HepG2 (cell line): ENCODE data around the gene CARS2. TPM values are rescaled to one million over a fixed set of nuclear protein-coding genes. Genes with fewer than 3 reads are reported as not detected.
A peak's percentile ranks its signal among the peaks of the same experiment; 100 is the strongest.

ENCODE experiments used
- CREBL2 ChIP-seq: sonication (generic); formaldehyde crosslinking; IDR thresholded peaks from 2 replicates; pipeline ENCODE4 v1.8.1; 2023; ENCODE audit warnings: missing genetic modification reagents, mild to moderate bottlenecking, borderline replicate concordance
- CTCF ChIP-seq: sonication (generic); formaldehyde crosslinking; IDR thresholded peaks from 2 replicates; pipeline ENCODE4 v1.5.0; 2020; ENCODE audit warnings: mild to moderate bottlenecking, missing genetic modification reagents, moderate library complexity
- ISL2 ChIP-seq: sonication (generic); formaldehyde crosslinking; IDR thresholded peaks from 2 replicates; pipeline ENCODE4 v1.5.0; 2020; ENCODE audit warnings: missing genetic modification reagents
- PAXIP1 ChIP-seq: sonication (generic); formaldehyde crosslinking; conservative IDR thresholded peaks from 2 replicates; pipeline ENCODE4 v1.4.0; 2020; ENCODE audit warnings: mild to moderate bottlenecking, missing genetic modification reagents, moderate library complexity
- SMC3 ChIP-seq: IDR thresholded peaks from 2 replicates; pipeline ENCODE4 v1.6.1; 2011; ENCODE audit warnings: low read length, improper control_type of control experiment
- STAG1 ChIP-seq: sonication (generic); formaldehyde crosslinking; IDR thresholded peaks from 2 replicates; pipeline ENCODE4 v1.4.0; 2020; ENCODE audit warnings: missing genetic modification reagents
- TBX2 ChIP-seq: sonication (generic); formaldehyde crosslinking; IDR thresholded peaks from 2 replicates; pipeline ENCODE4 v1.5.0; 2020; ENCODE audit warnings: missing genetic modification reagents, mild to moderate bottlenecking, borderline replicate concordance
- ZNF225 ChIP-seq: sonication (generic); formaldehyde crosslinking; IDR thresholded peaks from 2 replicates; pipeline ENCODE4 v1.4.0; 2020; ENCODE audit warnings: mild to moderate bottlenecking, missing genetic modification reagents
- ZNF280B ChIP-seq: sonication (generic); formaldehyde crosslinking; IDR thresholded peaks from 2 replicates; pipeline ENCODE4 v1.5.0; 2020; ENCODE audit warnings: missing genetic modification reagents, mild to moderate bottlenecking, borderline replicate concordance
- polyA plus RNA-seq, 8 experiments: library from polyadenylated mRNA; depleted of rRNA in 3 of 8; stranded (reverse) in 7 of 8; unstranded in 1 of 8; fragments of >200 nt; fragmentation: Illumina TruSeq in 4 of 8; extraction: Trizol in 4 of 8; gene quantifications; 2 replicates each; pipeline versions ENCODE4 v1.2.1 to v1.2.3, GENCODE V29; 2011 to 2016; ENCODE audit warnings: low read depth in 4 of 8, missing spikeins in 1 of 8, mixed read lengths in 1 of 8; ENCODE audit not compliant: insufficient read depth in 1 of 8
- total RNA-seq, 5 experiments: library from RNA; depleted of rRNA; stranded (reverse); fragments of >200 nt; fragmentation: Illumina TruSeq; extraction: Trizol; gene quantifications; 2 replicates each; pipeline ENCODE4 v1.2.3, GENCODE V29; 2016; ENCODE audit warnings: low read depth in 1 of 5
- TF ChIP-seq, protein P1 (sequence below): sonication (generic); formaldehyde crosslinking; conservative IDR thresholded peaks from 2 replicates; pipeline ENCODE4 v1.4.0; 2020; ENCODE audit warnings: missing genetic modification reagents
- TF ChIP-seq, protein P2 (sequence below): IDR thresholded peaks from 2 replicates; pipeline ENCODE4 v1.4.0; 2020; ENCODE audit warnings: mild to moderate bottlenecking, missing genetic modification reagents
- TF ChIP-seq, protein P3 (sequence below): sonication (generic); formaldehyde crosslinking; IDR thresholded peaks from 2 replicates; pipeline ENCODE4 v1.4.0; 2020; ENCODE audit warnings: missing genetic modification reagents, borderline replicate concordance

CARS2 gene
- total and polyA plus RNA-seq, 2 of the 13 experiments (the other 11 are each of a cell fraction or from before 2014, with no cell fraction given): 41.1 to 59.3 TPM

DNA sequence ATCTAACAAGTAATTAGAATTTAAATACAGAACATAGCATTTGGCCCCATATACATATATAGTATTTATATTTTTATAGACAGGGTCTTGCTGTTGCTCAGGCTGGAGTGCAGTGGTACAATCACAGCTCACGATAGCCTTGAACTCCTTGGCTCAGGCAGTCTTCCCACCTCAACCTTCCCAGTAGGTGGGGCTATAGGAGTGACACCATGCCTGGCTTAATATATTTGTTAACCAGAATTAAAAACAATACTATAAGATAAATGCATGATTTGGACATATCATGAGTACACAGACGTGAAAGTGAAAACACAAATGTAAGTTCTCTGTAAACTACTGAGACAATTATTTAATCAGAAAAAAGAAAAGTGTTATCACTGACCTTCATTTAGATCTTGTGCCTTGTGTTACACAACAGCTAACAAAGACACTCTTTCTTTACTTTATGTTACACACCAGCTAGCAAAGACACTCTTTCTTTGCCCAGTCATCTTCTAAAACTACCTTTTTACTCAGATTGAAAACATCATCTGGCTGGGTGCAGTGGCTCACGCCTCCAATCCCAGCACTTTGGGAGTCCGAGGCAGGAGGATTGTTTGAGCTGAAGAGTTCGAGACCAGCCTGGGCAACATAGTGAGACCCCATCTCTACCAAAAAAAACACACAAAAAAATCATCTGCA, 22.6 kb downstream of the CARS2 start (continued):
- TF ChIP-seq, protein P1, sequence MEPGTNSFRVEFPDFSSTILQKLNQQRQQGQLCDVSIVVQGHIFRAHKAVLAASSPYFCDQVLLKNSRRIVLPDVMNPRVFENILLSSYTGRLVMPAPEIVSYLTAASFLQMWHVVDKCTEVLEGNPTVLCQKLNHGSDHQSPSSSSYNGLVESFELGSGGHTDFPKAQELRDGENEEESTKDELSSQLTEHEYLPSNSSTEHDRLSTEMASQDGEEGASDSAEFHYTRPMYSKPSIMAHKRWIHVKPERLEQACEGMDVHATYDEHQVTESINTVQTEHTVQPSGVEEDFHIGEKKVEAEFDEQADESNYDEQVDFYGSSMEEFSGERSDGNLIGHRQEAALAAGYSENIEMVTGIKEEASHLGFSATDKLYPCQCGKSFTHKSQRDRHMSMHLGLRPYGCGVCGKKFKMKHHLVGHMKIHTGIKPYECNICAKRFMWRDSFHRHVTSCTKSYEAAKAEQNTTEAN (CRISPR knock-in tag): peak; percentile 88
- TF ChIP-seq, protein P2, sequence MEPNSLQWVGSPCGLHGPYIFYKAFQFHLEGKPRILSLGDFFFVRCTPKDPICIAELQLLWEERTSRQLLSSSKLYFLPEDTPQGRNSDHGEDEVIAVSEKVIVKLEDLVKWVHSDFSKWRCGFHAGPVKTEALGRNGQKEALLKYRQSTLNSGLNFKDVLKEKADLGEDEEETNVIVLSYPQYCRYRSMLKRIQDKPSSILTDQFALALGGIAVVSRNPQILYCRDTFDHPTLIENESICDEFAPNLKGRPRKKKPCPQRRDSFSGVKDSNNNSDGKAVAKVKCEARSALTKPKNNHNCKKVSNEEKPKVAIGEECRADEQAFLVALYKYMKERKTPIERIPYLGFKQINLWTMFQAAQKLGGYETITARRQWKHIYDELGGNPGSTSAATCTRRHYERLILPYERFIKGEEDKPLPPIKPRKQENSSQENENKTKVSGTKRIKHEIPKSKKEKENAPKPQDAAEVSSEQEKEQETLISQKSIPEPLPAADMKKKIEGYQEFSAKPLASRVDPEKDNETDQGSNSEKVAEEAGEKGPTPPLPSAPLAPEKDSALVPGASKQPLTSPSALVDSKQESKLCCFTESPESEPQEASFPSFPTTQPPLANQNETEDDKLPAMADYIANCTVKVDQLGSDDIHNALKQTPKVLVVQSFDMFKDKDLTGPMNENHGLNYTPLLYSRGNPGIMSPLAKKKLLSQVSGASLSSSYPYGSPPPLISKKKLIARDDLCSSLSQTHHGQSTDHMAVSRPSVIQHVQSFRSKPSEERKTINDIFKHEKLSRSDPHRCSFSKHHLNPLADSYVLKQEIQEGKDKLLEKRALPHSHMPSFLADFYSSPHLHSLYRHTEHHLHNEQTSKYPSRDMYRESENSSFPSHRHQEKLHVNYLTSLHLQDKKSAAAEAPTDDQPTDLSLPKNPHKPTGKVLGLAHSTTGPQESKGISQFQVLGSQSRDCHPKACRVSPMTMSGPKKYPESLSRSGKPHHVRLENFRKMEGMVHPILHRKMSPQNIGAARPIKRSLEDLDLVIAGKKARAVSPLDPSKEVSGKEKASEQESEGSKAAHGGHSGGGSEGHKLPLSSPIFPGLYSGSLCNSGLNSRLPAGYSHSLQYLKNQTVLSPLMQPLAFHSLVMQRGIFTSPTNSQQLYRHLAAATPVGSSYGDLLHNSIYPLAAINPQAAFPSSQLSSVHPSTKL (CRISPR knock-in tag): peak; percentile 42; the same call in 1 of the 2 replicates
- TF ChIP-seq PAXIP1 (CRISPR knock-in tag) (0 out of 2 replicates have a peak, but pooled peaks have one; percentile 26), CREBL2 (no peak), STAG1 (peak; percentile 58), ZNF280B (CRISPR knock-in tag) (no peak), ZNF225 (CRISPR knock-in tag) (no peak), ISL2 (CRISPR knock-in tag) (no peak), TBX2 (CRISPR knock-in tag) (0 out of 2 replicates have a peak, but pooled peaks have one; percentile 13), SMC3 (peak; percentile 47; the same call in 1 of the 2 replicates), CTCF (CRISPR knock-in tag) (peak; percentile 66)
- TF ChIP-seq, protein P3, sequence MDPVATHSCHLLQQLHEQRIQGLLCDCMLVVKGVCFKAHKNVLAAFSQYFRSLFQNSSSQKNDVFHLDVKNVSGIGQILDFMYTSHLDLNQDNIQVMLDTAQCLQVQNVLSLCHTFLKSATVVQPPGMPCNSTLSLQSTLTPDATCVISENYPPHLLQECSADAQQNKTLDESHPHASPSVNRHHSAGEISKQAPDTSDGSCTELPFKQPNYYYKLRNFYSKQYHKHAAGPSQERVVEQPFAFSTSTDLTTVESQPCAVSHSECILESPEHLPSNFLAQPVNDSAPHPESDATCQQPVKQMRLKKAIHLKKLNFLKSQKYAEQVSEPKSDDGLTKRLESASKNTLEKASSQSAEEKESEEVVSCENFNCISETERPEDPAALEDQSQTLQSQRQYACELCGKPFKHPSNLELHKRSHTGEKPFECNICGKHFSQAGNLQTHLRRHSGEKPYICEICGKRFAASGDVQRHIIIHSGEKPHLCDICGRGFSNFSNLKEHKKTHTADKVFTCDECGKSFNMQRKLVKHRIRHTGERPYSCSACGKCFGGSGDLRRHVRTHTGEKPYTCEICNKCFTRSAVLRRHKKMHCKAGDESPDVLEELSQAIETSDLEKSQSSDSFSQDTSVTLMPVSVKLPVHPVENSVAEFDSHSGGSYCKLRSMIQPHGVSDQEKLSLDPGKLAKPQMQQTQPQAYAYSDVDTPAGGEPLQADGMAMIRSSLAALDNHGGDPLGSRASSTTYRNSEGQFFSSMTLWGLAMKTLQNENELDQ (CRISPR knock-in tag): no peak
